ENCODE measurements around the gene FRMPD2. TPM values are rescaled to one million over a fixed set of nuclear protein-coding genes. Genes with fewer than 3 reads are reported as not detected.
"Not testable (repeated sequence)": the region's sequence is repeated elsewhere in the genome, so short reads cannot be mapped to it uniquely, and the experiment has no call there.

Gene FRMPD2
- total RNA-seq, 2 experiments from 2014 or later, result not detected

- H3K4me3 ChIP-seq (ENCODE audit: low read length), result no peak overlapping the region
- ChIA-PET POLR2A (no interaction called here), CTCF (no interaction called here)
- Mint-ChIP-seq H3K4me1 (ENCODE audit: low read depth) (no peaks in the 10 kb centered on the region), H3K36me3 (ENCODE audit: low read depth) (no peaks in the 10 kb centered on the region), H3K27me3 (peaks cover 16% of the 10 kb centered on the region), H3K4me3 (no peak overlapping the region), H3K27ac (no peak overlapping the region), H3K9me3 (no peaks in the 10 kb centered on the region)
- H3K36me3 ChIP-seq (ENCODE audit: insufficient read depth, low read length), result no peaks in the 10 kb centered on the region
- no peak for DNase-seq
- no peak for TF ChIP-seq CTCF (IDR thresholded peaks at IDR 0.05)
- no peak overlapping the region for H3K27ac ChIP-seq (ENCODE audit: low read depth in 1 of 2, low read length in 2 of 2)
- ATAC-seq (ENCODE audit: poor library complexity), result no peak
- no peaks in the 10 kb centered on the region for H3K4me1 ChIP-seq (ENCODE audit: insufficient read depth, low read length)
- peaks cover 0 to 2% of the 10 kb centered on the region in 2 experiments for H3K27me3 ChIP-seq (ENCODE audit: control insufficient read depth in 1 of 2, insufficient read depth in 2 of 2, low read length in 2 of 2)
- H3K9me3 ChIP-seq (ENCODE audit: control insufficient read depth in 1 of 2, insufficient read depth in 1 of 2, low read length in 2 of 2), result no peaks in the 10 kb centered on the region
- intact Hi-C loops (cut with DNase I, micrococcal nuclease), result no loop called here
Observed at GRCh38 chr10:48224979-48225560, 49.4 kb downstream of the FRMPD2 start.

- Histone ChIP-seq H3K4me3 (ENCODE audit: low read length) (no peak overlapping the region), H3K36me3 (ENCODE audit: insufficient read depth, low read length) (no peaks in the 10 kb centered on the region), H3K4me1 (ENCODE audit: insufficient read depth, low read length) (no peaks in the 10 kb centered on the region), H3K9me3 (ENCODE audit: control insufficient read depth in 1 of 2, insufficient read depth in 1 of 2, low read length in 2 of 2) (no peaks in the 10 kb centered on the region), H3K27me3 (ENCODE audit: control insufficient read depth in 1 of 2, insufficient read depth in 2 of 2, low read length in 2 of 2) (peaks cover 0 to 2% of the 10 kb centered on the region in 2 experiments), H3K27ac (ENCODE audit: low read depth in 1 of 2, low read length in 2 of 2) (no peak overlapping the region)
- Mint-ChIP-seq H3K27ac (no peak overlapping the region), H3K27me3 (peaks cover 23% of the 10 kb centered on the region), H3K36me3 (ENCODE audit: low read depth) (no peaks in the 10 kb centered on the region), H3K4me3 (no peak overlapping the region), H3K9me3 (no peaks in the 10 kb centered on the region), H3K4me1 (ENCODE audit: low read depth) (no peaks in the 10 kb centered on the region)
- no peak for TF ChIP-seq CTCF (IDR thresholded peaks at IDR 0.05)
- ChIA-PET POLR2A (no interaction called here), CTCF (no interaction called here)
- ATAC-seq (ENCODE audit: poor library complexity), result no peak
- no peak for DNase-seq
- intact Hi-C loops (cut with DNase I, micrococcal nuclease), result no loop called here
Observed at GRCh38 chr10:48224296-48224695, 50.2 kb downstream of the FRMPD2 start.

- H3K36me3 Mint-ChIP-seq (ENCODE audit: low read depth), result no peaks in the 10 kb centered on the region
- ATAC-seq (ENCODE audit: poor library complexity), result no peak
- CTCF ChIA-PET, result no interaction called here
- POLR2A ChIA-PET, result no interaction called here
- no peaks in the 10 kb centered on the region for H3K4me1 ChIP-seq (ENCODE audit: insufficient read depth, low read length)
- no peak for DNase-seq
- no peaks in the 10 kb centered on the region for H3K36me3 ChIP-seq (ENCODE audit: insufficient read depth, low read length)
- H3K27me3 ChIP-seq (ENCODE audit: control insufficient read depth in 1 of 2, insufficient read depth in 2 of 2, low read length in 2 of 2), result peaks cover 0 to 2% of the 10 kb centered on the region in 2 experiments
- no peak for TF ChIP-seq CTCF (IDR thresholded peaks at IDR 0.05)
- no peak overlapping the region for H3K27ac Mint-ChIP-seq
- no peaks in the 10 kb centered on the region for H3K9me3 ChIP-seq (ENCODE audit: control insufficient read depth in 1 of 2, insufficient read depth in 1 of 2, low read length in 2 of 2)
- H3K4me1 Mint-ChIP-seq (ENCODE audit: low read depth), result no peaks in the 10 kb centered on the region
- H3K9me3 Mint-ChIP-seq, result no peaks in the 10 kb centered on the region
- no peak overlapping the region for H3K27ac ChIP-seq (ENCODE audit: low read depth in 1 of 2, low read length in 2 of 2)
- intact Hi-C loops (cut with DNase I, micrococcal nuclease), result loop anchor here in 1 of 2 experiments (2.0 kb wide), 1 partner anchor 13 kb away; no protein-coding TSS in a partner anchor
- H3K27me3 Mint-ChIP-seq, result peaks cover 24% of the 10 kb centered on the region
- H3K4me3 Mint-ChIP-seq, result no peak overlapping the region
- no peak overlapping the region for H3K4me3 ChIP-seq (ENCODE audit: low read length)
Observed at GRCh38 chr10:48221814-48222213, 52.7 kb downstream of the FRMPD2 start.

- H3K4me1 Mint-ChIP-seq (ENCODE audit: low read depth); H3K4me1 ChIP-seq (ENCODE audit: insufficient read depth, low read length); H3K9me3 Mint-ChIP-seq; H3K27me3 ChIP-seq (ENCODE audit: control insufficient read depth in 1 of 2, insufficient read depth in 2 of 2, low read length in 2 of 2); H3K4me3 Mint-ChIP-seq; POLR2A ChIA-PET; ATAC-seq (ENCODE audit: poor library complexity); intact Hi-C loops (cut with DNase I, micrococcal nuclease); H3K9me3 ChIP-seq (ENCODE audit: control insufficient read depth in 1 of 2, insufficient read depth in 1 of 2, low read length in 2 of 2); H3K27ac ChIP-seq (ENCODE audit: low read depth in 1 of 2, low read length in 2 of 2); H3K36me3 Mint-ChIP-seq (ENCODE audit: low read depth); H3K36me3 ChIP-seq (ENCODE audit: insufficient read depth, low read length); DNase-seq; H3K27ac Mint-ChIP-seq; H3K4me3 ChIP-seq (ENCODE audit: low read length): not testable (repeated sequence)
- CTCF ChIA-PET, result interaction anchor here (1.5 kb wide), 1 partner anchor 12 kb away, joined by 3 read pairs; no protein-coding TSS in a partner anchor
- H3K27me3 Mint-ChIP-seq, result peaks cover 24% of the 10 kb centered on the region
Observed at GRCh38 chr10:48221031-48221430, 53.5 kb downstream of the FRMPD2 start.

Data from CD4-positive, alpha-beta T cell (primary cell).